Fibroblast of mammary gland (primary cell): ENCODE data around the gene DRG2.

ENCODE experiments used
- DNase-seq: peaks from one replicate; pipeline ENCODE4 v3.0.0-alpha.2; 2010; ENCODE audit warnings: low read depth
- H3K4me3 ChIP-seq: 2 replicates; pipeline ENCODE4 v1.5.1; 2011; ENCODE audit warnings: low read depth, mild to moderate bottlenecking, low read length, moderate library complexity; ENCODE audit not compliant: control insufficient read depth
- TF ChIP-seq, protein P1 (sequence below): conservative IDR thresholded peaks from 2 replicates; pipeline ENCODE4 v1.5.1; 2011; ENCODE audit warnings: low read depth, low read length, inconsistent platforms; ENCODE audit not compliant: control insufficient read depth, insufficient read depth

DRG2 gene

DNA sequence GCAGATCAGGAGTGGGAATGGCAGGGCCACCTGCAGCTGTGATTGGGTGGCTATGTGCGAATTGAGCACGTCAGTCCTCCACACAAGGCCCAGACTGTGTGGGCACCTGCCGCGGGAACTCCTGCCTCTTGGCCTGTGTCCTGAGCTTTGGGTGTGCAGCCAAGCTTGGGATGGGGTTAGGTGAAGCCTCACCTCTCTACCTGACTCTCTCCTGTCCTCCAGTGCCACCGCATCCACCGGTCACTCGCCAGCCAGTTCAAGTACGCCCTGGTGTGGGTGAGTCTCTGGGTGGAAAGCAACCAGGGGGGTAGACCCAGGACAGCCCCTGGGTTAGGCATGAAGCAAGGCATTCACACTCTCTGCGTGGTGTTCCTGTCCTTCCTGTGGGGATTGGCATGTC is 18.5 kb downstream of the DRG2 start:
- DNase-seq = no peak
- TF ChIP-seq, protein P1, sequence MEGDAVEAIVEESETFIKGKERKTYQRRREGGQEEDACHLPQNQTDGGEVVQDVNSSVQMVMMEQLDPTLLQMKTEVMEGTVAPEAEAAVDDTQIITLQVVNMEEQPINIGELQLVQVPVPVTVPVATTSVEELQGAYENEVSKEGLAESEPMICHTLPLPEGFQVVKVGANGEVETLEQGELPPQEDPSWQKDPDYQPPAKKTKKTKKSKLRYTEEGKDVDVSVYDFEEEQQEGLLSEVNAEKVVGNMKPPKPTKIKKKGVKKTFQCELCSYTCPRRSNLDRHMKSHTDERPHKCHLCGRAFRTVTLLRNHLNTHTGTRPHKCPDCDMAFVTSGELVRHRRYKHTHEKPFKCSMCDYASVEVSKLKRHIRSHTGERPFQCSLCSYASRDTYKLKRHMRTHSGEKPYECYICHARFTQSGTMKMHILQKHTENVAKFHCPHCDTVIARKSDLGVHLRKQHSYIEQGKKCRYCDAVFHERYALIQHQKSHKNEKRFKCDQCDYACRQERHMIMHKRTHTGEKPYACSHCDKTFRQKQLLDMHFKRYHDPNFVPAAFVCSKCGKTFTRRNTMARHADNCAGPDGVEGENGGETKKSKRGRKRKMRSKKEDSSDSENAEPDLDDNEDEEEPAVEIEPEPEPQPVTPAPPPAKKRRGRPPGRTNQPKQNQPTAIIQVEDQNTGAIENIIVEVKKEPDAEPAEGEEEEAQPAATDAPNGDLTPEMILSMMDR = no peak
- no peak overlapping the region for H3K4me3 ChIP-seq

- TF ChIP-seq, protein P1 = no peak
- no peak for DNase-seq
- H3K4me3 ChIP-seq = no peak overlapping the region
Observed at GRCh38 chr17:18107061-18107790, 19.5 kb downstream of the DRG2 start.

GRCh38 chr17:18107971-18108370 is 20.2 kb downstream of the DRG2 start:
- DNase-seq = no peak
- TF ChIP-seq, protein P1 = no peak
- H3K4me3 ChIP-seq = no peak overlapping the region

DNA sequence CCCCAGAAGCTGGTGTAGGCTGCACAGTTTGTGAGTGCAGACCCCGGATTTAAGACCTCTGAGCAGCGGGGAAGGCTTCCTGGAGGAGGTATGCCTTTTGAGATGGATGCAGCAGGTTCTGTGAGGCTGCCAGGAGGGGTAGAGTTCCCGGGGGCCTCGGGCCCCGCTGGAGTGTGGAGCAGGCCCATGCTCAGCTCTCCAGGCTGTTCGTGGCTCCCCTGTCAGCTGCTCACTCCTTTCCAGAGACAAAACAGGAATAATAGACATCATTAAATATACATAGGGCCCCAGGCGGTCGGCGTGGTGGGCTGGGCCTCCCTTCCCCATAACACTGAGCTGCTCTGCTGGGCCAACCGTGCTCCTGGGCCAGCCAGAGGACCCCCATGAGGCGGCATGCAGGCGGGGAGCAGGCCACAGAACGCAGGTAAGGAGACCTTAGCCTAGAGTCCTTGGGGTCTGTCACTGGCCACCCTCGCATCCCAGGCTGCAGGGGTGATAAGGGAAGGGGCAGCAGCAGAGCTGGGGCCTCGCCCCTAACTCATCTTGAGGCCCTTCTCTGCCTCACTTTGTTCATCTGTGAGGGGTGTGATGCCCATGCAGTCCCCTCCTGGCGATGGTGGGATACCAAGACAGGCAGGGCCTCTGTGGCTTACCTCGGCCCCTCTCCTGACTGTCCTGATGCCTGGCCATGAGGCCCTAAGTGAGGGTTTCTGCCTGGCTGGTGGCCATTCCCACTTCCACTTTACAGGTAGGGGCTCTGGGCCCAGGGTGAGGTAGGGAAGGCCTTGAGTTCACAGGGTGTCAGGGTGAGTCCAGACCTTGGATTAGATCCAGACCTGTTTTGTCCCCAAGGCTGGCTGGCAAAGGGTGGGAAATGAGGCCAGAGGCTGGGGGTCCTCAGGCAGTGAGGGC is 20.9 kb downstream of the DRG2 start, which contains the start of gene MYO15A:
MYO15A (plus strand) TSS at position 356 of the 912 bp plus-strand sequence. CDS start 10,045 bp downstream, outside the sequence.
- H3K4me3 ChIP-seq = no peak within 1 kb of the TSS
- TF ChIP-seq, protein P1 = no peak
- no peak for DNase-seq

GRCh38 chr17:18109935-18110485 is 22.3 kb downstream of the DRG2 start:
- no peak for DNase-seq
- no peak overlapping the region for H3K4me3 ChIP-seq
- TF ChIP-seq, protein P1 = no peak

GRCh38 chr17:18110636-18111145 is 22.9 kb downstream of the DRG2 start:
- no peak overlapping the region for H3K4me3 ChIP-seq
- no peak for DNase-seq
- TF ChIP-seq, protein P1 = no peak
